Measurements from ENCODE around the gene PRKCE.

GRCh38 chr2:45713591-45713990 lies 62.1 kb downstream of the PRKCE start:
- TF ChIP-seq CTCF (IDR thresholded peaks at IDR 0.05) = no peak
- TF ChIP-seq POLR2AphosphoS5 (IDR thresholded peaks at IDR 0.05) = no peak
- no peak for TF ChIP-seq POLR2A (IDR thresholded peaks at IDR 0.05)
- no peak for TF ChIP-seq EP300 (IDR thresholded peaks at IDR 0.05)
